NCI-H2029 treated with DMSO at 0.1 percent for 48 hours (cell line): Measurements from ENCODE around the gene NEUROG2.
"Not testable (repeated sequence)": the region's sequence is repeated elsewhere in the genome, so short reads cannot be mapped to it uniquely, and the experiment has no call there.

Experiments
- DNase-seq: peaks from one replicate; lab custom pipeline; 2025; lab: John Stamatoyannopoulos, UW

The NEUROG2 gene

DNA sequence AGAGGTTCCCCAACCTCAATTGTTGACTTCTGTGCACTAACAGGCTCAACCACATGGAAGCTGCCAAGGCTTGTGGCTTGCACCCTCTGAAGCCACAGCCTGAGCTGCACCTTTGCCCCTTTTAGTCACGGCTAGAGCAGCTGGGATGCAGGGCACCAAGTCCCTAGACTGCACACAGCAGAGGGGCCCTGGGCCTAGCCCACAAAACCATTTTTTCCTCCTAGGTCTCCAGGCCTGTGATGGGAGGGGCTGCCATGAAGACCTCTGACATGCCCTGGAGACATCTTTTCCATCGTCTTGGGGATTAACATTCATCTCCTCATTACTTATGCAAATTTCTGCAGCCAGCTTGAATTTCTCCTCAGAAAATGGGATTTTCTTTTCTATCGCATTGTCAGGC, 25.2 kb downstream of the NEUROG2 start:
- not testable (repeated sequence) for DNase-seq

DNA sequence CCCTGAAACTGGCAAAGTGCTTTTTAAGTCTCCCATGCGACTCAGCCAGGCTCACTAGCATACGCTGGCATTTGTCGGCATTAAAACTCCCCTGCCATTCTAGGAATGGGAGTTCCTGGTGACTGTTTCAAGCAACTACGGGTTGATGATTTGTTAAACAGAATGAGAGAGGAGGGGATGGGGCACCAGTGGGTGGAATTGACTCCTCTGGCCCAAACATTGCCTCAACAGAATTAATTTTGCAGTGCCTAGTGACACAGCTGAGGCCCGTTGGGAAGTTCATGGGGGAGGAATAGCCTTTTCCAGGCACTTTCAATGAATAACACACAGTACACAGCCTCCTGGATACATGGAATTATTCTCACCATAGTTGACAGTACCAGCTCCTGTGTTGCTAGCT, 30.1 kb downstream of the NEUROG2 start:
- DNase-seq, result no peak

- no peak for DNase-seq
Observed at GRCh38 chr4:112473985-112474384, 42.0 kb downstream of the NEUROG2 start.

GRCh38 chr4:112472318-112472717, 43.7 kb downstream of the NEUROG2 start:
- no peak for DNase-seq
